NCI-H526 (cell line): ENCODE results near the gene KLHDC3.

Experiments used
- DNase-seq, 2 experiments: peaks; one replicate each; lab custom pipeline; 2025; lab: John Stamatoyannopoulos, UW

The KLHDC3 gene, protein sequence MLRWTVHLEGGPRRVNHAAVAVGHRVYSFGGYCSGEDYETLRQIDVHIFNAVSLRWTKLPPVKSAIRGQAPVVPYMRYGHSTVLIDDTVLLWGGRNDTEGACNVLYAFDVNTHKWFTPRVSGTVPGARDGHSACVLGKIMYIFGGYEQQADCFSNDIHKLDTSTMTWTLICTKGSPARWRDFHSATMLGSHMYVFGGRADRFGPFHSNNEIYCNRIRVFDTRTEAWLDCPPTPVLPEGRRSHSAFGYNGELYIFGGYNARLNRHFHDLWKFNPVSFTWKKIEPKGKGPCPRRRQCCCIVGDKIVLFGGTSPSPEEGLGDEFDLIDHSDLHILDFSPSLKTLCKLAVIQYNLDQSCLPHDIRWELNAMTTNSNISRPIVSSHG

GRCh38 chr6:43013843-43014433 lies at the start of gene KLHDC3, which contains the start of gene MEA1:
TSS of gene KLHDC3 (plus strand) at chr6:43014249. CDS start at chr6:43017193, 2,944 bp downstream.
TSS of gene MEA1 (minus strand) at chr6:43013946. CDS start at chr6:43013813, 133 bp downstream.
- DNase-seq, result peak; percentile 99 to 100

- DNase-seq, result no peak
Observed at GRCh38 chr6:42966571-42966970, 47.5 kb upstream of the KLHDC3 start.

DNA sequence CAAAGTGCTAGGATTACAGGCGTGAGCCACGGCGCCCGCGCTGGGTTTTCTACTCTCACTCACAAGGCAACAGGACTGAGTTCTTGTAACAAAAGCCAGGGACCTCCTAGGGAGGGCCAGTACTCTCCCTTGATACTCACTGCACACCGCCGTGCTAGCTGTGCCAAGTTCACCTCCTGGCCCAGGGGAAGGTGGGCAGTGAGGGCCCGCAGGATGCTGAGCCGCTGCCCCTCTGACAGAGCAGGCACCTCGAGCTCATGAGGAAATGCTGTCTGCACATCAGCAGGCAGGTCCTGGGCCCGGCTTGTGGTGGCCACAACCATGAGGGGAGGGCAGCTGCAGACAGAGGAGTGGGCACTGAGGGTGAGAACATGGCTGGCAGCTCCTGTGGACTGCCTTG lies 46.8 kb upstream of the KLHDC3 start:
- DNase-seq, result no peak

DNA sequence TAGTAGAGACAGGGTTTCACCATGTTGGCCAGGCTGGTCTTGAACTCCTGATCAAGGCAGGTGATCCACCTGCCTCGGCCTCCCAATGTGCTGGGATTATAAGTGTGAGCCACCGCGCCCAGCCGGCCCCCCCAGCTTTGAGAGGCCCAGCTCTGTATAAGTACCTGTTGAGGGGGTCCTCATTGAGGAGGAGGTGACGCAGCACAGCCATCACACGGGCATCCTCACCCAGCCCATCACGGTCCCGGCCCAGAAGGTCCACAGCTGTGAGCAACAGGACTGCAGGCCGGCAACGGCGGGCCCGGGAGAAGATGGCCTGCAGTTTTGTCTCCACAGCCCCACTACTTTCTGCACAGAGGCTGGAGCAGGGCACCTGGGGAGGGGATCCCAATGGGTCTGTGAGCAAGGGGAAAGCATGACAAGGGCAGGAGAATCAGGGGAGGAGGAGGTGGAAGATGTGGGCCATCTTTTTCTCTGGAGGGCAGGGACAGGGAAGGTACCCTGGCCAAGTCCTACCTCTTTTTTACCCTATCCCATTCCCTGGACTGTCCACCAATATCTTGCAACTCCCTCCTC lies 45.8 kb upstream of the KLHDC3 start:
- no peak for DNase-seq

DNA sequence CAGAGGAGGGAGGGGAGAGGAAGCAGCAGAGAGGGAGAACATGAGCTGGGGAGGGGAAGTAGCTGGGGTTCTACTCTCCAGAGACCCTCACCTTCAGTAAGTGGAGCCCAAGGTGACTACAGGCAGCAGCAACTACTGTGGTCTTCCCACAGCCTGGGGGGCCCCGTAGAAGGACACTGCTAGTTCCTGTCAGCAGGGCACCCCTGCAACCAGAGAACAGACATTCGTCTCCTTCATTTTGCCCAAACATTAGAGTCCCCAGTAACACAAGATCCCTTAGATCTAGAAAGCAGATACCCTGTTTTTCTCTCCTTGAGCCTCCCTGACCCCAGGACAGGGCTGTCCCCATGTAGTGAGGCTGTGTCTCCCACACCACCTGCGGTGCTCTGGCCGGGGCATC lies 45.3 kb upstream of the KLHDC3 start:
- DNase-seq, result no peak

DNA sequence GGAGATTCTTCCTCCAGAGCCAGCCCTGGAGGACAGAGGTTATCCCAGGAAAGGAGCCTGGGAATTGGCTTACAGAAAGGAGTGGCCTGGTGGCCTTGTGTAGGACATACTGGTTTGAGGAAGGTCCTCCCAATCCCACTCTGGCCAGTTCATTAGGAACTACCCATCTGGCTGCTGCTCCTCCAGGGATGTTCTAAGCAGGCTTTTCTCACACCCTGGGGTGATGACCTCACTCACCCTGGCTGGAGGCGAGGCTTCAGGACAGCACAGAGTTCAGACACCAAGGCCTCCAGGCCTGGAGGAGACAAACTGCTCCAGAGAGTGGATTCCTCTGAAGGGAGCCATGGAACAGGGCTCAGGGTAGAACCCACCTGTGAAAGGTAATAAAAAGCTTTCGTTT lies 44.6 kb upstream of the KLHDC3 start:
- DNase-seq, result no peak

DNA sequence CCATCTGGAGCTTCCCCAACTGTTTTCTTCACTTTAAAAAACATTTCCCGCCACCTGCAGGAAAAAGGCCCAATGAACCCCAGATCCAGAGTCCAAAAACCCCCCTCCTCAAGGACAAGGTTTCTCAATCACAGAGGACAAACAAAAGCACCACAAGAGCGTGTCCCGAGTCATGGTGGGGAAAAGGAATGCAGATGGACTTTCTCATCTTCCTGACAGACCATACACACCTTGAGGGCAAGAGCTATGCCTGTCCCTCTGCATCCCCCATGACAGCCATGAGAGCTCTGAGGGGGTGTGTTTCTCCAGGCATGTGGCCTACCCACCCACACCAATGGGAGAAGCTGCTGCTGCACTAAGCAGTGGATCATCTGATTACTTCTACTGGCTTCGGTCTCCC lies 44.1 kb upstream of the KLHDC3 start:
- no peak for DNase-seq

DNA sequence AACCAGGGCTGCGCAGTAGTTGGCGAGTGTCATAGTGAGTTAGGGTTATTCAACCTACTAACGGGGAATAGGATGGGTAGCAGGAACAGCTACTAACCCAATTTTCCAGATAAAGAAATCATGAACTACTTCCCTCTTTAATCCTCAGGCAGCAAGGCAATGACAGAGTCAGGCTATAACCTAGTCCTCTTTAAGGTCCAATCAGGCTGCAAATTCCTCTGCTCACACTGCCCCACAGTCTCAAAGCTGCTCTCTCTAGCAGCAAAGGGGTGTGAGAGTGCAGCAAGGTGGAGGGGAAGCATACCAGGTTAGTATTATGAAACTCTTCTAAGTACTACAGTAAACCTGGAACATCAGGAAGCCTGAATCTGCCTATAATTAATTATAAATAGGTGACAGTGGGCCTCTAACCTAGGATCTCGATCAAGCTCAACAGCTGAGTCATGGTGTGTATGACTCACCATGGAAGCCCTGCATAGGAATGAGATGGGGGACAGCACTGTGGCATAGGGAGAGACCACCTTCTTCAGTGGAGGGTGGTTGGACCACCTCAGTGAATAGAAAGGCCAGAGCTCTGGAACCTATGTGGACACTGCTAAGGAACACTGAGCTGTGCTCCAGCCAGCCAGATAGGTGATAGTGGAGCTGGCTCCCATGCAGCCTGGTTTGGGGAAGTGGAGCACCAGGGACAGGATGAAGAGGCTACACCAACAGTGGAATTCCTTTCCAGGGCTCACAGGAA lies 43.0 kb upstream of the KLHDC3 start:
- no peak for DNase-seq

- no peak for DNase-seq
Observed at GRCh38 chr6:42971746-42972327, 42.2 kb upstream of the KLHDC3 start.

- DNase-seq, result no peak
Observed at GRCh38 chr6:42973926-42974325, 40.1 kb upstream of the KLHDC3 start.

DNA sequence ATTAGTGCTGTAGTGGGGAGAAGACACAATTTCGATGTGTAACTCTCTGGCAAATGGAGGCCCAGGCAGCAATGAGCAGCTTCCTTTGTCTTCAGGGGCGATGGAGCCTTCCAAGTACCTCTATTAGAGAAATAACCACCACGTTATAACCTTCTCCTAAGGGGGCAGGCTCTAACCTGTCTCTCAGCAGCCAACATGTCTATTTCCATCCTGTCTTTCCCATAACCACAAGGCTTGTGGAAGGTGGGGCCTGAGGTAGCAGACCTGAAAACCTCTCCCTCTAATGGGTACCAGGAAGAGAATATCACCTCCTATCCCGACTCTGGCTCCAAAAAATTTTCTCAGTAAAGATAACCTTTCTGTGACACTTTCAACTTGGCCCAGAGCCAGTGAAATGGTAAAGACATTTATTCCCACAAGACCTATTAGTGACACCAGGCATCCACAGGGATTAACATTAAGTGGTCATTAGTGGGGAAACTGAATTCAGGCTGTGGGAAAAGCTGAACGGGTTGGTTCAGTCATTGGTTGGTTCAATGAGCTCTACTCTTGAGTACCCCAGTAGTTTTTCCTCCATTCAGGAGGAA lies 39.0 kb upstream of the KLHDC3 start:
- no peak for DNase-seq

GRCh38 chr6:42978487-42978838 lies 35.6 kb upstream of the KLHDC3 start:
- peak in 1 of 2 experiments; percentile 53 for DNase-seq

GRCh38 chr6:42978839-42979522 lies 35.1 kb upstream of the KLHDC3 start, which contains the start of gene PEX6:
TSS of gene PEX6 (minus strand) at chr6:42979181. CDS start at chr6:42979150, 31 bp downstream.
- peak; percentile 78 to 97 for DNase-seq

DNA sequence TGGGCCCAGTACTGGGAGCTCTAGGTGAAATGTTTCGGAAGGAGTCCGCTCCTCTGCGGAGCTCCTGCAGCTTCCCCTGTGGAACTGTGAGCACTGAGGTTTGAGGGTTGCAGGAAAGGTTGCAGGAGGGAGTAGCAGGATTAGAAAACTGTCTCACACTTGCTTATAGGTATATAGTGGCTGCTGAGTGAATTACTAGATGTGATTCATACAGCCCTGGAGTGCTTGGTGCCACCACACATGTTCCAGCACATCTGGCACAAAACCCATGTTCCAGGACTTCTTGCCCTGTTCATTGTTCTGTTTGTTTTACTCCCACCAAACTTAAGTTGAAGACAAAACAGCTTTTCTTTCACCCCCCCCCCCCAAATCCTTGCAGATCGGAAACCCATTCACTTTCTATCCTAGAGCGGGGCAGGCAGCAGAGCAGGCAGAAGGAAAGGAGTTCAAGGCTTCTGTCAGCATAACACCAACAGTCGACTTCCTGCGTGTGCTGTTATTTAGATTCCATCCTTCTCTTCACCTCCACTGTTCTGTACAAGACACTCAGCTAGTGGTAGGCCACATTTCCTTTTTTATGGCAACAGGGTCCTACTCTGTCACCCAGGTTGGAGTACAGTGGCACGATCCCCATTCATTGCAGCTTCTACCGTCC lies 34.4 kb upstream of the KLHDC3 start:
- DNase-seq, result no peak

GRCh38 chr6:42981836-42982235 lies 32.2 kb upstream of the KLHDC3 start:
- no peak for DNase-seq

GRCh38 chr6:42984001-42984923 lies 29.8 kb upstream of the KLHDC3 start, which contains the start of gene PPP2R5D:
TSS of gene PPP2R5D (plus strand) at chr6:42984570. CDS start at chr6:42984678, 108 bp downstream.
- peak; percentile 99 for DNase-seq

DNA sequence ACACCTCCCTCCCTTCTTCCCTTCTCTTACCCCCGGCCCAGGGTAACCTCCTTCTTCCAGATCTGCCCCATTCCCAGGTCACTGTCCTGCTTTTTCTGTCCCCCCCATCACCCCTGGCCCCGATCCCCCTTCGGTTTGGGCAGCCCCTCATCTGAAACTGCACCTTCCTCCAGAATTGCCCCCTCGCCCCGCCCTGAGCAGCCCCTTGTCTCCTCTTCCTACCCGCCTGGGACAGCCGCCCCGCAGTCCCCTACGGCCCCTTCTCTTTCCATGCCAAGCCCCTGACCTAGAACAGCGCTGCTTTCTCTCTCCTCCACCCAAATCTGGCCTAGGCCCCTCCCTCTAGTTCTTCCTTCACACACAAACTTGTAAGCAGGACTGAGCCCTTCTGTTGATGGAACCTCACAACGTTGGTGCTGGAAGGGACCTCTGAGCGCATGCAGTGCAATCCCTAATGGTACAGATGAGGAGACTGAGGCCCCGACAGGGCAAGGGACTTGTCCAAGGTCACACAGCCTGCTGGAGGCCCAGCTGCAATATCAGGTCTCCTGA lies 29.0 kb upstream of the KLHDC3 start:
- DNase-seq, result peak in 1 of 2 experiments; percentile 30

DNA sequence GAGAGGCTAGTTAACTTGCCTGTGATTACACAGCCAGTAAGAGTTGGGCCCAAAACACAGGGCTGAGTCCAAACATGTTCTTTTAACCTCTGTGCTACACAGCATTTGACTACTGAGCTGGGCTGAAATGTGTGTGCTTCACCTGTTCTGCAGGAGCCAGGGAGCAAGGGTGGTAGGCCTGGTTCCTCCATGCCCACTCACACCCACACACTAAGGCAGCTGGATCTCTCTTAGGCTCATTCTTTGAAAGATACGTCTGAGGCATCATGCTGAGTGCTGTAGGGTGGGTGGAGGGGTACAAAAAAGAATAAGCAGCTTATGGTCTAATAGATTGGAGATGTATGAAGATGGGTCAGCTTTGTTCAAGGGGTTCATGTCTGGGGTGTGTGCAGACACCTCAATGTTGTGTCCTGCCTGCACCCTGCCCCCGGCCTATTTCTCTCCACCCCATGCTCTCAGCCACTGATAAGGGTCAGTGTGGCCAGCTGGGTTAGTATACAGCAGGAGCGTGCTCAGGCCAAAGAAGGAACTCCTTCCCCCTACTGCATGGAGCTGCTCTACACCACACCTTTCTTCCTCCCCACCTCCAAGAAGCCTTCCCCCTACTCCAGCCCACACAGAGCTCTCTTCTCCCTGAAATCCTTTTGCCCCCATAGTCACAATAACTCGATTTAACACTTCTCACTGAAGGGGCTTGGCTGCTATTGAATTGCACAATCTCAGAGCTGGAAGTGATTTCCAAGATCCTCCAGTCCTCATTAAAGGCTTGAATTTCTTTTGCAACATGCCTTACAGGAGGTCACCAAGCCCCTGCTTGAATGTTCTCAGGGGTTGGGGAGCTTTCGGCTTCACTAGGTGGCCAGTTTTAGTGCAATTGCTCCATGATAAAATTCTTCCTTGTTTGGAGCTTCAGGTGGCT lies 26.3 kb upstream of the KLHDC3 start:
- DNase-seq, result no peak
